Activated effector memory CD4-positive, alpha-beta T cell treated with anti-CD3 and anti-CD28 coated beads, Interleukin-2, amount 50 U/mL, for 16 hours (primary cell): ENCODE data around the gene HSFX3.
"Not testable (repeated sequence)": the region's sequence is repeated elsewhere in the genome, so short reads cannot be mapped to it uniquely, and the experiment has no call there.

Experiments
- DNase-seq: peaks from one replicate; pipeline ENCODE4 v3.0.0-alpha.2; 2020

Gene HSFX3

GRCh38 chrX:149541521-149542047, 8.1 kb downstream of the HSFX3 start:
- no peak for DNase-seq

GRCh38 chrX:149540621-149541520, 8.9 kb downstream of the HSFX3 start, which contains the start of gene EOLA1:
TSS of gene EOLA1 (plus strand) at chrX:149541012. CDS start at chrX:149545631, 4,619 bp downstream.
- DNase-seq: peak; percentile 95

- DNase-seq: peak; percentile 94
These were observed 9.5 kb downstream of the HSFX3 start for GRCh38 chrX:149540131-149540620.

- DNase-seq: peak; percentile 93
These were observed 10.2 kb downstream of the HSFX3 start for GRCh38 chrX:149539283-149540130.

- DNase-seq: not testable (repeated sequence)
These were observed 12.2 kb downstream of the HSFX3 start for GRCh38 chrX:149537474-149537873.

- not testable (repeated sequence) for DNase-seq
These were observed 14.7 kb downstream of the HSFX3 start for GRCh38 chrX:149534926-149535602.

- not testable (repeated sequence) for DNase-seq
These were observed 15.7 kb downstream of the HSFX3 start for GRCh38 chrX:149533999-149534398.

GRCh38 chrX:149532868-149533267, 16.9 kb downstream of the HSFX3 start:
- not testable (repeated sequence) for DNase-seq

- no peak for DNase-seq
These were observed 18.1 kb downstream of the HSFX3 start for GRCh38 chrX:149531599-149531998.

- DNase-seq: no peak
These were observed 21.3 kb downstream of the HSFX3 start for GRCh38 chrX:149528381-149528780.

- DNase-seq: peak; percentile 67
These were observed 22.0 kb downstream of the HSFX3 start for GRCh38 chrX:149527705-149528104.

GRCh38 chrX:149526318-149527033, 23.2 kb downstream of the HSFX3 start:
- DNase-seq: not testable (repeated sequence)

GRCh38 chrX:149525903-149526302, 23.8 kb downstream of the HSFX3 start:
- DNase-seq: peak; percentile 66

GRCh38 chrX:149525389-149525788, 24.3 kb downstream of the HSFX3 start:
- peak; percentile 87 for DNase-seq

GRCh38 chrX:149522916-149523315, 26.8 kb downstream of the HSFX3 start:
- DNase-seq: no peak

- no peak for DNase-seq
These were observed 28.3 kb downstream of the HSFX3 start for GRCh38 chrX:149521438-149521837.

- not testable (repeated sequence) for DNase-seq
These were observed 29.0 kb downstream of the HSFX3 start for GRCh38 chrX:149520636-149521277.

- no peak for DNase-seq
These were observed 31.5 kb downstream of the HSFX3 start for GRCh38 chrX:149518236-149518635.

GRCh38 chrX:149517308-149517707, 32.4 kb downstream of the HSFX3 start:
- no peak for DNase-seq

GRCh38 chrX:149516604-149517003, 33.1 kb downstream of the HSFX3 start:
- no peak for DNase-seq

GRCh38 chrX:149515954-149516602, 33.6 kb downstream of the HSFX3 start:
- no peak for DNase-seq
